Liver (tissue), 9 donors: Measurements from ENCODE around the gene CACNG8. TPM values are rescaled to one million over a fixed set of nuclear protein-coding genes. Genes with fewer than 3 reads are reported as not detected.

Experiments
- DNase-seq: peaks from one replicate; pipeline ENCODE4 v3.0.0-alpha.2; 2017; ENCODE audit warnings: low spot score
- H3K27ac ChIP-seq, 2 donors: one replicate each; pipeline ENCODE4 v1.7.0; 2013; ENCODE audit warnings: inconsistent platforms in 2 of 2, low read length in 2 of 2, control low read depth in 1 of 2, low read depth in 1 of 2, mild to moderate bottlenecking in 1 of 2
- H3K27me3 ChIP-seq, 4 donors: one replicate each; pipeline versions ENCODE4 v1.6.1 to v1.7.0; 2013; ENCODE audit warnings: low read length in 3 of 4, inconsistent platforms in 1 of 4, mild to moderate bottlenecking in 1 of 4, moderate library complexity in 1 of 4; ENCODE audit not compliant: control insufficient read depth in 4 of 4, insufficient read depth in 4 of 4
- H3K36me3 ChIP-seq, 4 donors: one replicate each; pipeline versions ENCODE4 v1.6.1 to v1.7.0; 2013; ENCODE audit warnings: low read length in 3 of 4, mild to moderate bottlenecking in 3 of 4, low read depth in 1 of 4, moderate library complexity in 1 of 4; ENCODE audit not compliant: control insufficient read depth in 4 of 4, insufficient read depth in 3 of 4
- H3K4me1 ChIP-seq, 4 donors: one replicate each; pipeline versions ENCODE4 v1.6.1 to v1.7.0; 2013; ENCODE audit warnings: low read length in 3 of 4, mild to moderate bottlenecking in 3 of 4, moderate library complexity in 1 of 4; ENCODE audit not compliant: control insufficient read depth in 4 of 4, insufficient read depth in 4 of 4
- H3K4me3 ChIP-seq, 3 donors: one replicate each; pipeline versions ENCODE4 v1.6.1 to v1.7.0; 2013; ENCODE audit warnings: low read length in 3 of 3, control low read depth in 1 of 3, low read depth in 1 of 3, mild to moderate bottlenecking in 1 of 3
- H3K9ac ChIP-seq, 2 donors: one replicate each; pipeline ENCODE4 v1.7.0; 2013; ENCODE audit warnings: low read length in 2 of 2, mild to moderate bottlenecking in 2 of 2, moderate library complexity in 2 of 2, control low read depth in 1 of 2, low read depth in 1 of 2
- H3K9me3 ChIP-seq, 4 donors: one replicate each; pipeline versions ENCODE4 v1.6.1 to v1.7.0; 2013; ENCODE audit warnings: low read length in 3 of 4; ENCODE audit not compliant: control insufficient read depth in 4 of 4
- ATF3 ChIP-seq: IDR thresholded peaks from 2 replicates; pipeline ENCODE4 v1.6.1; 2016; ENCODE audit warnings: antibody characterized with exemption
- CTCF ChIP-seq: fragments of 150-350 bp; IDR thresholded peaks from 2 replicates; pipeline ENCODE4 v1.5.1; 2017; ENCODE audit warnings: improper control_type of control experiment, low read depth, low read length; ENCODE audit not compliant: missing input control
- EGR1 ChIP-seq, 2 donors: IDR thresholded peaks; 2 replicates each; pipeline ENCODE4 v1.6.1; 2016 to 2018; ENCODE audit warnings: antibody characterized with exemption in 2 of 2, low read depth in 2 of 2
- FOXA1 ChIP-seq: IDR thresholded peaks from 2 replicates; pipeline ENCODE4 v1.6.1; 2016; ENCODE audit warnings: antibody characterized with exemption
- FOXA2 ChIP-seq: IDR thresholded peaks from 2 replicates; pipeline ENCODE4 v1.6.1; 2016; ENCODE audit warnings: antibody characterized with exemption
- GABPA ChIP-seq, 2 donors: IDR thresholded peaks in 1 of 2; conservative IDR thresholded peaks in 1 of 2; 2 replicates each; pipeline ENCODE4 v1.6.1; 2016; ENCODE audit warnings: antibody characterized with exemption in 2 of 2, mild to moderate bottlenecking in 1 of 2, moderate library complexity in 1 of 2
- HNF4G ChIP-seq: IDR thresholded peaks from 2 replicates; pipeline ENCODE4 v1.6.1; 2016; ENCODE audit warnings: antibody characterized with exemption
- JUND ChIP-seq, 2 donors: IDR thresholded peaks; 2 replicates each; pipeline ENCODE4 v1.6.1; 2016; ENCODE audit warnings: antibody characterized with exemption in 2 of 2
- MAX ChIP-seq: IDR thresholded peaks from 2 replicates; pipeline ENCODE4 v1.6.1; 2016; ENCODE audit warnings: antibody characterized with exemption
- REST ChIP-seq: IDR thresholded peaks from 2 replicates; pipeline ENCODE4 v1.6.1; 2016; ENCODE audit warnings: antibody characterized with exemption, mild to moderate bottlenecking
- RXRA ChIP-seq, 2 donors: IDR thresholded peaks; 2 replicates each; pipeline ENCODE4 v1.6.1; 2017 to 2018; ENCODE audit warnings: antibody characterized with exemption in 2 of 2, mild to moderate bottlenecking in 1 of 2
- WGBS: extraction: QIAGEN DNeasy Blood & Tissue Kit; methylation state at CpG from one replicate; pipeline ENCODE4 v1.1.7; 2013; 5-methylcytosine and 5-hydroxymethylcytosine counted together
- polyA plus RNA-seq, 2 donors: library from polyadenylated mRNA; stranded (reverse) in 1 of 2; unstranded in 1 of 2; fragments of 200-250 nt in 1 of 2; fragments of >200 nt in 1 of 2; fragmentation: Nextera tagmentation in 1 of 2; extraction: Ambion mirVana in 1 of 2; gene quantifications; one replicate each; pipeline versions ENCODE4 v1.2.1 to v1.2.3, GENCODE V29; 2013 to 2015
- total RNA-seq, 2 donors: library from RNA; depleted of rRNA; stranded (reverse); fragments of >200 nt; gene quantifications; one replicate each; pipeline ENCODE4 v1.2.3, GENCODE V29; 2014
- donor health status: healthy.
- donor health status: healthy.
- donor health status: healthy.
- donor health status: healthy.
- donor health status: healthy.

Gene CACNG8
- total and polyA plus RNA-seq, 4 donors = under 0.01 TPM; not detected in 3

GRCh38 chr19:53957448-53958167 lies 5.1 kb upstream of the CACNG8 start:
- Histone ChIP-seq H3K36me3 (no peaks in the 10 kb centered on the region), H3K27ac (no peak overlapping the region), H3K9me3 (no peaks in the 10 kb centered on the region), H3K4me1 (no peaks in the 10 kb centered on the region), H3K27me3 (peaks cover 5 to 16% (median 7%) of the 10 kb centered on the region in 4 donors), H3K9ac (no peak overlapping the region), H3K4me3 (no peak overlapping the region)
- no peak for DNase-seq
- TF ChIP-seq JUND (IDR thresholded peaks at IDR 0.05) (no peak), ATF3 (no peak), CTCF (no peak), EGR1 (IDR thresholded peaks at IDR 0.05; ENCODE audit: low read depth in 2 of 2) (no peak), RXRA (IDR thresholded peaks at IDR 0.05) (no peak), FOXA1 (no peak), FOXA2 (no peak), REST (no peak), MAX (no peak), HNF4G (no peak)
- 4% methylated on average over 15 of the region's 15 CpGs for WGBS

GRCh38 chr19:53958168-53958571 lies 4.6 kb upstream of the CACNG8 start:
- TF ChIP-seq RXRA (IDR thresholded peaks at IDR 0.05) = no peak
- TF ChIP-seq JUND (IDR thresholded peaks at IDR 0.05) = no peak
- TF ChIP-seq GABPA (IDR thresholded peaks at IDR 0.05 in 1 of 2, conservative IDR thresholded peaks at IDR 0.05 in 1 of 2) = no peak
- no peak for TF ChIP-seq FOXA1
- no peak for TF ChIP-seq ATF3
- Histone ChIP-seq H3K27me3 (peaks cover 5 to 16% (median 7%) of the 10 kb centered on the region in 4 donors), H3K9me3 (no peaks in the 10 kb centered on the region), H3K9ac (no peak overlapping the region), H3K27ac (no peak overlapping the region), H3K4me3 (no peak overlapping the region), H3K4me1 (no peaks in the 10 kb centered on the region), H3K36me3 (no peaks in the 10 kb centered on the region)
- WGBS = 2% methylated on average over 14 of the region's 14 CpGs
- no peak for DNase-seq
